PC-3 (cell line): ENCODE measurements around the gene ACSM6.

ENCODE experiments used
- EZH2 ChIP-seq: fragments of 300-600 bp; sonication (generic); IDR thresholded peaks from one replicate; pipeline ENCODE4 v1.6.1; 2017; ENCODE audit warnings: antibody characterized with exemption, mild to moderate bottlenecking, low read length; ENCODE audit not compliant: unreplicated experiment
- TF ChIP-seq, protein P1 (sequence below): fragments of 300-600 bp; sonication (generic); conservative IDR thresholded peaks from 2 replicates; pipeline ENCODE4 v1.5.1; 2017; ENCODE audit warnings: antibody characterized with exemption, low read depth, mild to moderate bottlenecking, low read length

DNA sequence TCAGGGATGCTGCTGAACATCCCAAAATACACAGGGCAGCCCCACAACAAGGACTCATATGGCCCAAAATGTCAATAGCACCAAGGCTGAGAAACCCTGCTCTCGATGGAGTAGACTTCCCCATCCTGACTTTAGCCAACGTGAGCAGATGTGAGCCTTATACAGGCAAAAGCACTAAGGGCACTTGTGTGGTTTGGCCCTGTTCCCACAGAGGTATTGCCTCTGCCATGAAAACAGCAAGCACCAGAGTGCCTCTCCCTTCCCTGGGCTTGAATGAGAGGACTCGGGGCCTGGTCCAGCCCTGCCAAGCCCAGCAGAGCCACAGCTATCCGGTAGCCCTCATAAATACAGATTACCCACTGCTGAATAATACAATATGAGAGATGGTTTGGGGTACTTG is 47.5 kb downstream of the ACSM6 start:
- TF ChIP-seq, protein P1, sequence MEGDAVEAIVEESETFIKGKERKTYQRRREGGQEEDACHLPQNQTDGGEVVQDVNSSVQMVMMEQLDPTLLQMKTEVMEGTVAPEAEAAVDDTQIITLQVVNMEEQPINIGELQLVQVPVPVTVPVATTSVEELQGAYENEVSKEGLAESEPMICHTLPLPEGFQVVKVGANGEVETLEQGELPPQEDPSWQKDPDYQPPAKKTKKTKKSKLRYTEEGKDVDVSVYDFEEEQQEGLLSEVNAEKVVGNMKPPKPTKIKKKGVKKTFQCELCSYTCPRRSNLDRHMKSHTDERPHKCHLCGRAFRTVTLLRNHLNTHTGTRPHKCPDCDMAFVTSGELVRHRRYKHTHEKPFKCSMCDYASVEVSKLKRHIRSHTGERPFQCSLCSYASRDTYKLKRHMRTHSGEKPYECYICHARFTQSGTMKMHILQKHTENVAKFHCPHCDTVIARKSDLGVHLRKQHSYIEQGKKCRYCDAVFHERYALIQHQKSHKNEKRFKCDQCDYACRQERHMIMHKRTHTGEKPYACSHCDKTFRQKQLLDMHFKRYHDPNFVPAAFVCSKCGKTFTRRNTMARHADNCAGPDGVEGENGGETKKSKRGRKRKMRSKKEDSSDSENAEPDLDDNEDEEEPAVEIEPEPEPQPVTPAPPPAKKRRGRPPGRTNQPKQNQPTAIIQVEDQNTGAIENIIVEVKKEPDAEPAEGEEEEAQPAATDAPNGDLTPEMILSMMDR, result no peak
- no peak for TF ChIP-seq EZH2
